ENCODE results near the gene SH3PXD2A.
"Not testable (repeated sequence)": the region's sequence is repeated elsewhere in the genome, so short reads cannot be mapped to it uniquely, and the experiment has no call there.

Gene SH3PXD2A

GRCh38 chr10:103747193-103747865 is 108.0 kb downstream of the SH3PXD2A start:
- DNase-seq (ENCODE audit: low read depth in 2 of 2): no peak

- DNase-seq (ENCODE audit: low read depth in 2 of 2): no peak
These were observed 108.8 kb downstream of the SH3PXD2A start for GRCh38 chr10:103746598-103746997.

GRCh38 chr10:103745341-103746247 is 109.8 kb downstream of the SH3PXD2A start:
- no peak for DNase-seq (ENCODE audit: low read depth in 2 of 2)

GRCh38 chr10:103742824-103743223 is 112.6 kb downstream of the SH3PXD2A start:
- no peak for DNase-seq (ENCODE audit: low read depth in 2 of 2)

GRCh38 chr10:103740611-103741010 is 114.8 kb downstream of the SH3PXD2A start:
- DNase-seq (ENCODE audit: low read depth in 2 of 2): no peak

GRCh38 chr10:103739039-103739764 is 116.2 kb downstream of the SH3PXD2A start:
- DNase-seq (ENCODE audit: low read depth in 2 of 2): no peak

GRCh38 chr10:103737735-103738367 is 117.5 kb downstream of the SH3PXD2A start:
- no peak for DNase-seq (ENCODE audit: low read depth in 2 of 2)

GRCh38 chr10:103736763-103737162 is 118.6 kb downstream of the SH3PXD2A start:
- DNase-seq (ENCODE audit: low read depth in 2 of 2): no peak

- DNase-seq (ENCODE audit: low read depth in 2 of 2): no peak
These were observed 119.3 kb downstream of the SH3PXD2A start for GRCh38 chr10:103736044-103736443.

- DNase-seq (ENCODE audit: low read depth in 2 of 2): no peak
These were observed 120.6 kb downstream of the SH3PXD2A start for GRCh38 chr10:103734731-103735130.

- DNase-seq (ENCODE audit: low read depth in 2 of 2): no peak
These were observed 122.3 kb downstream of the SH3PXD2A start for GRCh38 chr10:103733045-103733419.

- DNase-seq (ENCODE audit: low read depth in 2 of 2): no peak
These were observed 122.9 kb downstream of the SH3PXD2A start for GRCh38 chr10:103732339-103733044.

- DNase-seq (ENCODE audit: low read depth in 2 of 2): no peak
These were observed 123.6 kb downstream of the SH3PXD2A start for GRCh38 chr10:103731609-103732270.

- not testable (repeated sequence) for DNase-seq (ENCODE audit: low read depth in 2 of 2)
These were observed 124.3 kb downstream of the SH3PXD2A start for GRCh38 chr10:103731026-103731425.

- no peak for DNase-seq (ENCODE audit: low read depth in 2 of 2)
These were observed 125.5 kb downstream of the SH3PXD2A start for GRCh38 chr10:103729851-103730250.

- DNase-seq (ENCODE audit: low read depth in 2 of 2): no peak
These were observed 127.2 kb downstream of the SH3PXD2A start for GRCh38 chr10:103727991-103728689.

- DNase-seq (ENCODE audit: low read depth in 2 of 2): no peak
These were observed 127.8 kb downstream of the SH3PXD2A start for GRCh38 chr10:103727546-103727963.

- DNase-seq (ENCODE audit: low read depth in 2 of 2): no peak
These were observed 128.7 kb downstream of the SH3PXD2A start for GRCh38 chr10:103726637-103727036.

- DNase-seq (ENCODE audit: low read depth in 2 of 2): no peak
These were observed 130.1 kb downstream of the SH3PXD2A start for GRCh38 chr10:103725242-103725641.

GRCh38 chr10:103724771-103725170 is 130.6 kb downstream of the SH3PXD2A start:
- DNase-seq (ENCODE audit: low read depth in 2 of 2): no peak
